ENCODE measurements around the gene MOGAT1. TPM values are rescaled to one million over a fixed set of nuclear protein-coding genes. Genes with fewer than 3 reads are reported as not detected.
A peak's percentile ranks its signal among the peaks of the same experiment; 100 is the strongest.

The MOGAT1 gene
- total and polyA plus RNA-seq, 2 of the 13 experiments (the other 11 are each of a cell fraction or from before 2014, with no cell fraction given), result 0.98 to 4.3 TPM

GRCh38 chr2:222670191-222671038 is 1.0 kb upstream of the MOGAT1 start:
- WGBS (ENCODE audit: low lambda C conversion rate), result 8% methylated on average over 9 of the region's 9 CpGs
- peak; percentile 14 for ATAC-seq
- H3K9ac ChIP-seq (ENCODE audit: insufficient read depth, low read depth, low read length), result peak overlapping the region; percentile 75
- in situ Hi-C loops (cut with HindIII; ENCODE audit: extremely low pct_ligation_motif_present, low pct_unique_long_range_greater_than_20kb), result no loop called here
- peaks cover 4% of the 10 kb centered on the region for H3K79me2 ChIP-seq (ENCODE audit: insufficient read depth, low read length)
- CTCF ChIA-PET (ENCODE audit: low intra/inter-chr PET ratio, low total read pairs), result no interaction called here
- peak; percentile 90 for DNase-seq (ENCODE audit: low spot score)
- intact Hi-C loops (cut with micrococcal nuclease; ENCODE audit: unreplicated experiment), result loop anchor here (1.0 kb wide), 2 partner anchors 14 to 126 kb away; partner anchors contain the start of gene FARSB
- POLR2A ChIA-PET, result interaction anchor here (0.9 to 2.4 kb wide), 3 partner anchors 13 to 39 kb away, joined by 3 to 14 read pairs (median 5); partner anchors contain the start of gene FARSB
- peak overlapping the region; percentile 35 for H2AFZ ChIP-seq (ENCODE audit: low read length)
- H3K27ac ChIP-seq (ENCODE audit: extremely low read length, insufficient read depth, low read length), result peak overlapping the region; percentile 75
- peak; percentile 52 for FAIRE-seq
- no peaks in the 10 kb centered on the region; a peak in 1 of 5 replicates for H3K27me3 ChIP-seq (ENCODE audit: control insufficient read depth in 1 of 2, insufficient read depth in 2 of 2, low read length in 2 of 2)
- H4K20me1 ChIP-seq (ENCODE audit: insufficient read depth, low read length), result no peaks in the 10 kb centered on the region
- peak overlapping the region; percentile 92 for H3K4me2 ChIP-seq (ENCODE audit: low read depth, low read length)
- peaks cover 58% of the 10 kb centered on the region for H3K4me1 ChIP-seq (ENCODE audit: insufficient read depth, low read length)
- no TSS peak for BruUV-seq (replicated peaks)
- no peaks in the 10 kb centered on the region for H3K36me3 ChIP-seq (replicated peaks in 1 of 2; ENCODE audit: control insufficient read depth in 1 of 2, insufficient read depth in 2 of 2, low read length in 2 of 2)
- H3K9me3 ChIP-seq (ENCODE audit: low read length), result no peaks in the 10 kb centered on the region
- H3K4me3 ChIP-seq (replicated peaks in 1 of 3; ENCODE audit: insufficient read depth in 1 of 3, low read depth in 2 of 3, low read length in 3 of 3), result peak overlapping the region; percentile 64 to 83 (median 79)
- TF ChIP-seq ZNF256 (CRISPR knock-in tag; conservative IDR thresholded peaks at IDR 0.05), result no peak
- peak; percentile 93 for TF ChIP-seq SOX5 (CRISPR knock-in tag; IDR thresholded peaks at IDR 0.05; ENCODE audit: borderline replicate concordance)
- TF ChIP-seq ZNF777 (CRISPR knock-in tag; IDR thresholded peaks at IDR 0.05), result 0 out of 2 replicates have a peak, but pooled peaks have one; percentile 29
- no peak for TF ChIP-seq RBFOX2 (IDR thresholded peaks at IDR 0.05; ENCODE audit: low read depth, low read length)
- TF ChIP-seq TCF7L2 (IDR thresholded peaks at IDR 0.05; ENCODE audit: low read depth, low read length), result no peak
- TF ChIP-seq ZNF614 (CRISPR knock-in tag; IDR thresholded peaks at IDR 0.05; ENCODE audit: borderline replicate concordance), result 0 out of 2 replicates have a peak, but pooled peaks have one; percentile 71
- TF ChIP-seq POLR2A (IDR thresholded peaks at IDR 0.05; ENCODE audit: insufficient read depth in 1 of 2, low read depth in 2 of 2, low read length in 2 of 2), result peak in 1 of 2 experiments; percentile 26; a peak in 1 of 4 replicates
- TF ChIP-seq CAMTA2 (CRISPR knock-in tag; IDR thresholded peaks at IDR 0.05; ENCODE audit: borderline replicate concordance), result no peak
- TF ChIP-seq ZNF530 (CRISPR knock-in tag; IDR thresholded peaks at IDR 0.05; ENCODE audit: low read depth), result no peak
- TF ChIP-seq HOXA7 (CRISPR knock-in tag; IDR thresholded peaks at IDR 0.05), result no peak
- TF ChIP-seq REPIN1 (CRISPR knock-in tag; IDR thresholded peaks at IDR 0.05; ENCODE audit: borderline replicate concordance, low read depth), result 0 out of 2 replicates have a peak, but pooled peaks have one; percentile 33
- TF ChIP-seq HNF4A (CRISPR knock-in tag; IDR thresholded peaks at IDR 0.05), result peak; percentile 64; the same call in 1 of the 2 replicates
- peak; percentile 62 for TF ChIP-seq PAXIP1 (CRISPR knock-in tag; conservative IDR thresholded peaks at IDR 0.05)
- TF ChIP-seq, protein P1, sequence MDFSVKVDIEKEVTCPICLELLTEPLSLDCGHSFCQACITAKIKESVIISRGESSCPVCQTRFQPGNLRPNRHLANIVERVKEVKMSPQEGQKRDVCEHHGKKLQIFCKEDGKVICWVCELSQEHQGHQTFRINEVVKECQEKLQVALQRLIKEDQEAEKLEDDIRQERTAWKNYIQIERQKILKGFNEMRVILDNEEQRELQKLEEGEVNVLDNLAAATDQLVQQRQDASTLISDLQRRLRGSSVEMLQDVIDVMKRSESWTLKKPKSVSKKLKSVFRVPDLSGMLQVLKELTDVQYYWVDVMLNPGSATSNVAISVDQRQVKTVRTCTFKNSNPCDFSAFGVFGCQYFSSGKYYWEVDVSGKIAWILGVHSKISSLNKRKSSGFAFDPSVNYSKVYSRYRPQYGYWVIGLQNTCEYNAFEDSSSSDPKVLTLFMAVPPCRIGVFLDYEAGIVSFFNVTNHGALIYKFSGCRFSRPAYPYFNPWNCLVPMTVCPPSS (IDR thresholded peaks at IDR 0.05), result no peak
- no peak for TF ChIP-seq DPF2 (CRISPR knock-in tag; IDR thresholded peaks at IDR 0.05; ENCODE audit: borderline replicate concordance, low read depth)
- no peak for TF ChIP-seq HNRNPLL (IDR thresholded peaks at IDR 0.05; ENCODE audit: low read depth, low read length, poor library complexity, severe bottlenecking)
- no peak for TF ChIP-seq ZNF709 (CRISPR knock-in tag; IDR thresholded peaks at IDR 0.05)
- no peak for TF ChIP-seq ZNF850 (CRISPR knock-in tag; conservative IDR thresholded peaks at IDR 0.05)
- no peak for TF ChIP-seq ARID2 (CRISPR knock-in tag; IDR thresholded peaks at IDR 0.05; ENCODE audit: borderline replicate concordance)
- TF ChIP-seq RFXANK (CRISPR knock-in tag; IDR thresholded peaks at IDR 0.05), result 0 out of 2 replicates have a peak, but pooled peaks have one; percentile 36
- TF ChIP-seq MIER2 (CRISPR knock-in tag; IDR thresholded peaks at IDR 0.05), result no peak

Data from HepG2 (cell line).